ENCODE data around the gene OAS3.

Gene OAS3

GRCh38 chr12:113005762-113006161 lies 67.5 kb downstream of the OAS3 start:
- H3K27ac ChIP-seq (ENCODE audit: low read length) = no peak overlapping the region
- no peaks in the 10 kb centered on the region for H3K79me2 ChIP-seq (ENCODE audit: low read length)
- H4K20me1 ChIP-seq (ENCODE audit: insufficient read depth, low read length) = no peaks in the 10 kb centered on the region
- H2AFZ ChIP-seq (ENCODE audit: low read depth, low read length) = no peak overlapping the region
- peaks cover 6% of the 10 kb centered on the region for H3K36me3 ChIP-seq (replicated peaks; ENCODE audit: low read depth, low read length)
- TF ChIP-seq CTCF (IDR thresholded peaks at IDR 0.05; ENCODE audit: low read depth, low read length) (peak; percentile 24), EZH2phosphoT487 (IDR thresholded peaks at IDR 0.05; ENCODE audit: low read depth) (no peak)
- no peak overlapping the region for H3K4me3 ChIP-seq (ENCODE audit: low read length)
- H3K4me2 ChIP-seq (ENCODE audit: low read length) = no peak overlapping the region
- H3K27me3 ChIP-seq (ENCODE audit: low read depth, low read length) = no peaks in the 10 kb centered on the region
- no peak overlapping the region for H3K9ac ChIP-seq (ENCODE audit: low read length)
- H3K9me3 ChIP-seq (ENCODE audit: insufficient read depth, low read length) = no peaks in the 10 kb centered on the region
- H3K4me1 ChIP-seq (ENCODE audit: low read length) = no peaks in the 10 kb centered on the region

GRCh38 chr12:113006206-113006605 lies 67.9 kb downstream of the OAS3 start:
- no peak overlapping the region for H3K27ac ChIP-seq (ENCODE audit: low read length)
- H3K9ac ChIP-seq (ENCODE audit: low read length) = no peak overlapping the region
- no peaks in the 10 kb centered on the region for H3K79me2 ChIP-seq (ENCODE audit: low read length)
- no peaks in the 10 kb centered on the region for H3K4me1 ChIP-seq (ENCODE audit: low read length)
- no peak overlapping the region for H3K4me3 ChIP-seq (ENCODE audit: low read length)
- no peak overlapping the region for H3K4me2 ChIP-seq (ENCODE audit: low read length)
- no peaks in the 10 kb centered on the region for H4K20me1 ChIP-seq (ENCODE audit: insufficient read depth, low read length)
- H3K9me3 ChIP-seq (ENCODE audit: insufficient read depth, low read length) = peaks cover 2% of the 10 kb centered on the region; the same call in 1 of the 2 replicates
- H3K36me3 ChIP-seq (replicated peaks; ENCODE audit: low read depth, low read length) = peaks cover 9% of the 10 kb centered on the region
- TF ChIP-seq CTCF (IDR thresholded peaks at IDR 0.05; ENCODE audit: low read depth, low read length) (no peak), EZH2phosphoT487 (IDR thresholded peaks at IDR 0.05; ENCODE audit: low read depth) (no peak)
- no peaks in the 10 kb centered on the region for H3K27me3 ChIP-seq (ENCODE audit: low read depth, low read length)
- H2AFZ ChIP-seq (ENCODE audit: low read depth, low read length) = no peak overlapping the region

GRCh38 chr12:113006641-113007040 lies 68.4 kb downstream of the OAS3 start:
- no peak overlapping the region for H3K9ac ChIP-seq (ENCODE audit: low read length)
- peaks cover 14% of the 10 kb centered on the region for H3K36me3 ChIP-seq (replicated peaks; ENCODE audit: low read depth, low read length)

GRCh38 chr12:113007166-113007565 lies 68.9 kb downstream of the OAS3 start:
- Histone ChIP-seq H3K9me3 (ENCODE audit: insufficient read depth, low read length) (peaks cover 4% of the 10 kb centered on the region; the same call in 1 of the 2 replicates), H3K36me3 (replicated peaks; ENCODE audit: low read depth, low read length) (peaks cover 15% of the 10 kb centered on the region), H4K20me1 (ENCODE audit: insufficient read depth, low read length) (no peaks in the 10 kb centered on the region), H3K27ac (ENCODE audit: low read length) (no peak overlapping the region), H2AFZ (ENCODE audit: low read depth, low read length) (no peak overlapping the region), H3K9ac (ENCODE audit: low read length) (no peak overlapping the region), H3K4me2 (ENCODE audit: low read length) (no peak overlapping the region), H3K27me3 (ENCODE audit: low read depth, low read length) (no peaks in the 10 kb centered on the region), H3K4me1 (ENCODE audit: low read length) (no peaks in the 10 kb centered on the region), H3K79me2 (ENCODE audit: low read length) (no peaks in the 10 kb centered on the region), H3K4me3 (ENCODE audit: low read length) (no peak overlapping the region)
- TF ChIP-seq CTCF (IDR thresholded peaks at IDR 0.05; ENCODE audit: low read depth, low read length) (no peak), EZH2phosphoT487 (IDR thresholded peaks at IDR 0.05; ENCODE audit: low read depth) (no peak)

More at GRCh38 chr12:113006641-113007040, 68.4 kb downstream of the OAS3 start:
- Histone ChIP-seq H4K20me1 (ENCODE audit: insufficient read depth, low read length) (no peaks in the 10 kb centered on the region), H3K4me3 (ENCODE audit: low read length) (no peak overlapping the region), H3K4me2 (ENCODE audit: low read length) (no peak overlapping the region), H3K4me1 (ENCODE audit: low read length) (no peaks in the 10 kb centered on the region), H3K27ac (ENCODE audit: low read length) (no peak overlapping the region), H2AFZ (ENCODE audit: low read depth, low read length) (no peak overlapping the region), H3K27me3 (ENCODE audit: low read depth, low read length) (no peaks in the 10 kb centered on the region), H3K79me2 (ENCODE audit: low read length) (no peaks in the 10 kb centered on the region), H3K9me3 (ENCODE audit: insufficient read depth, low read length) (peaks cover 4% of the 10 kb centered on the region; the same call in 1 of the 2 replicates)
- TF ChIP-seq EZH2phosphoT487 (IDR thresholded peaks at IDR 0.05; ENCODE audit: low read depth) = no peak

Data from OCI-LY3 (cell line).